IMR-90 (cell line): Measurements from ENCODE around the gene ABTB1. TPM values are rescaled to one million over a fixed set of nuclear protein-coding genes. Genes with fewer than 3 reads are reported as not detected.

Experiments used
- ATAC-seq: fragments of 200-7000 bp; cut with Tn5 transposase; 2 replicates; pipeline ENCODE4 v1.9.1; 2020; ENCODE audit warnings: low read depth, mild to moderate bottlenecking, moderate library complexity
- BruUV-seq: library from RNA; stranded (reverse); fragments of 400-500 nt; replicated peaks from 2 replicates; lab custom pipeline; 2021; lab: Mats Ljungman, UMichigan
- CTCF ChIA-PET: fragments of 300-600 bp; formaldehyde crosslinking; extraction: SDS; loops from one replicate; lab custom pipeline; 2021; ENCODE audit warnings: antibody characterized with exemption; lab: Yijun Ruan, JAX
- POLR2A ChIA-PET: fragments of 300-600 bp; sonication (Branson Sonifier 250); formaldehyde crosslinking; loops from one replicate; lab custom pipeline; 2022; ENCODE audit warnings: antibody characterized with exemption; ENCODE audit not compliant: unreplicated experiment; lab: Charles Lee
- DNase-seq: peaks from one replicate; pipeline ENCODE4 v3.0.0; 2013
- H2AFZ ChIP-seq: replicated peaks from 2 replicates; pipeline ENCODE3; 2013; ENCODE audit warnings: low read length, mild to moderate bottlenecking; ENCODE audit not compliant: poor library complexity
- H2AK5ac ChIP-seq: 2 replicates; pipeline ENCODE4 v1.6.1; 2013; ENCODE audit warnings: low read depth, low read length, inconsistent platforms
- H2AK9ac ChIP-seq: replicated peaks from 2 replicates; pipeline ENCODE3; 2013; ENCODE audit warnings: mild to moderate bottlenecking, low read depth, low read length, moderate library complexity; ENCODE audit not compliant: poor library complexity
- H2BK120ac ChIP-seq: 2 replicates; pipeline ENCODE4 v1.6.1; 2013; ENCODE audit warnings: low read depth, low read length, inconsistent platforms
- H2BK15ac ChIP-seq: 3 replicates; pipeline ENCODE4 v1.6.1; 2013; ENCODE audit warnings: low read depth, low read length, inconsistent platforms
- H2BK20ac ChIP-seq: 2 replicates; pipeline ENCODE4 v1.6.1; 2013; ENCODE audit warnings: low read depth, mild to moderate bottlenecking, inconsistent platforms, low read length, moderate library complexity
- H2BK5ac ChIP-seq: 2 replicates; pipeline ENCODE4 v1.6.1; 2013; ENCODE audit warnings: mild to moderate bottlenecking, low read depth, low read length, inconsistent platforms; ENCODE audit not compliant: poor library complexity, severe bottlenecking
- H3K14ac ChIP-seq: replicated peaks from 2 replicates; pipeline ENCODE4 v1.6.1; 2013; ENCODE audit warnings: low read depth, low read length, inconsistent platforms
- H3K18ac ChIP-seq: 2 replicates; pipeline ENCODE4 v1.6.1; 2013; ENCODE audit warnings: low read depth, low read length, control low read depth
- H3K23ac ChIP-seq: 2 replicates; pipeline ENCODE4 v1.6.1; 2013; ENCODE audit warnings: low read depth, low read length, inconsistent platforms
- H3K27ac ChIP-seq: 2 replicates; pipeline ENCODE4 v1.5.1; 2013; ENCODE audit warnings: mild to moderate bottlenecking, control low read depth, low read length; ENCODE audit not compliant: insufficient read depth
- H3K27me3 ChIP-seq: 2 replicates; pipeline ENCODE4 v1.6.1; 2013; ENCODE audit warnings: low read length; ENCODE audit not compliant: control insufficient read depth, insufficient read depth
- H3K36me3 ChIP-seq: 2 replicates; pipeline ENCODE4 v1.6.1; 2013; ENCODE audit warnings: low read length, mixed read lengths; ENCODE audit not compliant: control insufficient read depth, insufficient read depth
- H3K4ac ChIP-seq: 2 replicates; pipeline ENCODE4 v1.6.1; 2013; ENCODE audit warnings: low read depth, low read length, inconsistent platforms
- H3K4me1 ChIP-seq: 2 replicates; pipeline ENCODE4 v1.6.1; 2013; ENCODE audit warnings: low read length, mixed read lengths; ENCODE audit not compliant: control insufficient read depth, insufficient read depth
- H3K4me2 ChIP-seq: 2 replicates; pipeline ENCODE4 v1.6.1; 2013; ENCODE audit warnings: low read depth, mild to moderate bottlenecking, control low read depth, low read length, moderate library complexity
- H3K4me3 ChIP-seq: 2 replicates; pipeline ENCODE4 v1.5.1; 2013; ENCODE audit warnings: low read depth, mild to moderate bottlenecking, control low read depth, low read length, moderate library complexity; ENCODE audit not compliant: insufficient read depth
- H3K56ac ChIP-seq: 2 replicates; pipeline ENCODE4 v1.6.1; 2013; ENCODE audit warnings: low read length, inconsistent platforms; ENCODE audit not compliant: insufficient read depth; ENCODE audit errors: extremely low read depth
- H3K79me1 ChIP-seq, 2 experiments: 2 replicates each; pipeline ENCODE4 v1.6.1; 2013; ENCODE audit warnings: low read length in 2 of 2, inconsistent platforms in 1 of 2, low read depth in 1 of 2
- H3K9ac ChIP-seq: 2 replicates; pipeline ENCODE4 v1.6.1; 2013; ENCODE audit warnings: low read depth, low read length, control low read depth
- H3K9me1 ChIP-seq: 2 replicates; pipeline ENCODE4 v1.6.1; 2013; ENCODE audit warnings: low read length, inconsistent platforms; ENCODE audit not compliant: insufficient read depth
- H3K9me3 ChIP-seq: 2 replicates; pipeline ENCODE4 v1.6.1; 2013; ENCODE audit warnings: low read length; ENCODE audit not compliant: control insufficient read depth, insufficient read depth
- H4K20me1 ChIP-seq: 2 replicates; pipeline ENCODE4 v1.6.1; 2013; ENCODE audit warnings: low read length, inconsistent platforms; ENCODE audit not compliant: insufficient read depth
- H4K5ac ChIP-seq: 2 replicates; pipeline ENCODE4 v1.6.1; 2013; ENCODE audit warnings: mild to moderate bottlenecking, low read depth, low read length, control low read depth
- H4K8ac ChIP-seq, 2 experiments: 2 replicates each; pipeline ENCODE4 v1.6.1; 2013; ENCODE audit warnings: low read depth in 2 of 2, low read length in 2 of 2, control low read depth in 1 of 2, inconsistent platforms in 1 of 2
- H4K91ac ChIP-seq: 2 replicates; pipeline ENCODE4 v1.6.1; 2013; ENCODE audit warnings: low read depth, low read length, inconsistent platforms; ENCODE audit not compliant: insufficient read depth
- BHLHE40 ChIP-seq: fragments of 150-350 bp; IDR thresholded peaks from 2 replicates; pipeline ENCODE4 v1.6.1; 2016; ENCODE audit warnings: mild to moderate bottlenecking, low read depth, low read length
- CEBPB ChIP-seq: IDR thresholded peaks from 2 replicates; pipeline ENCODE4 v1.6.1; 2012; ENCODE audit warnings: low read depth, low read length, improper control_type of control experiment
- CHD1 ChIP-seq: IDR thresholded peaks from 2 replicates; pipeline ENCODE4 v1.6.1; 2012; ENCODE audit warnings: low read depth, low read length, improper control_type of control experiment
- FOS ChIP-seq: fragments of 150-350 bp; IDR thresholded peaks from 2 replicates; pipeline ENCODE4 v1.6.1; 2016; ENCODE audit warnings: low read depth, low read length
- MAFK ChIP-seq: IDR thresholded peaks from 2 replicates; pipeline ENCODE4 v1.6.1; 2012; ENCODE audit warnings: low read depth, low read length, improper control_type of control experiment
- MAZ ChIP-seq: IDR thresholded peaks from 2 replicates; pipeline ENCODE4 v1.6.1; 2012; ENCODE audit warnings: low read depth, mild to moderate bottlenecking, low read length, improper control_type of control experiment, moderate library complexity, borderline replicate concordance
- MXI1 ChIP-seq: IDR thresholded peaks from 2 replicates; pipeline ENCODE4 v1.6.1; 2012; ENCODE audit warnings: low read depth, mild to moderate bottlenecking, low read length, moderate library complexity, borderline replicate concordance
- NFE2L2 ChIP-seq: fragments of 150-350 bp; IDR thresholded peaks from 2 replicates; pipeline ENCODE4 v1.6.1; 2016; ENCODE audit warnings: low read depth, mild to moderate bottlenecking, low read length
- POLR2A ChIP-seq: IDR thresholded peaks from 2 replicates; pipeline ENCODE4 v1.6.1; 2012; ENCODE audit warnings: mild to moderate bottlenecking, low read depth, low read length
- RAD21 ChIP-seq: IDR thresholded peaks from 2 replicates; pipeline ENCODE4 v1.6.1; 2012; ENCODE audit warnings: low read length, improper control_type of control experiment
- RCOR1 ChIP-seq: IDR thresholded peaks from 2 replicates; pipeline ENCODE4 v1.6.1; 2012; ENCODE audit warnings: mild to moderate bottlenecking, low read length, improper control_type of control experiment; ENCODE audit not compliant: insufficient replicate concordance
- RFX5 ChIP-seq: IDR thresholded peaks from 2 replicates; pipeline ENCODE4 v1.8.0; 2012; ENCODE audit warnings: low read depth, mild to moderate bottlenecking, low read length, moderate library complexity
- SMC3 ChIP-seq: fragments of 150-350 bp; IDR thresholded peaks from 2 replicates; pipeline ENCODE4 v1.6.1; 2016; ENCODE audit warnings: low read depth, mild to moderate bottlenecking, antibody characterized with exemption, low read length, moderate library complexity
- WGBS, 2 experiments: methylation state at CpG; one replicate each; pipeline versions ENCODE4 v1.1.5 to v1.1.7; 2013; ENCODE audit warnings: missing lambda C conversion rate in 2 of 2; ENCODE audit not compliant: insufficient read length in 1 of 2; ENCODE audit errors: extremely low coverage in 2 of 2; 5-methylcytosine and 5-hydroxymethylcytosine counted together
- dilution Hi-C: fragments of 300-500 bp; cut with HindIII; formaldehyde crosslinking; loops from one replicate; pipeline ENCODE4 v1.14.3; 2018; ENCODE audit warnings: low sequenced_read_pairs; ENCODE audit not compliant: unreplicated experiment
- in situ Hi-C: fragments of 300-500 bp; cut with MboI; formaldehyde crosslinking; loops from 3 replicates; pipeline ENCODE4 v1.14.3; 2019; ENCODE audit warnings: low sequenced_read_pairs, inconsistent platforms, mixed read lengths
- intact Hi-C: fragments of 100-400 bp; cut with micrococcal nuclease; formaldehyde crosslinking; loops from 2 replicates; pipeline ENCODE4 v1.10.0; 2022
- polyA plus RNA-seq, 3 experiments: library from polyadenylated mRNA; depleted of rRNA; stranded (reverse); fragments of >200 nt; gene quantifications; 2 replicates each; pipeline ENCODE4 v1.2.3, GENCODE V29; 2012; ENCODE audit warnings: low replicate concordance in 1 of 3
- total RNA-seq: library from RNA; depleted of rRNA; stranded (reverse); fragments of >200 nt; gene quantifications from 2 replicates; pipeline ENCODE4 v1.2.3, GENCODE V29; 2012
- TF ChIP-seq, protein P1 (sequence below): fragments of 150-350 bp; IDR thresholded peaks from 2 replicates; pipeline ENCODE4 v1.6.1; 2017; ENCODE audit warnings: mild to moderate bottlenecking, antibody characterized with exemption, low read length, low read depth
- TF ChIP-seq, protein P2 (sequence below): fragments of 150-350 bp; IDR thresholded peaks from 2 replicates; pipeline ENCODE4 v1.6.1; 2016; ENCODE audit warnings: low read depth, mild to moderate bottlenecking, low read length, moderate library complexity, borderline replicate concordance
- TF ChIP-seq, protein P3 (sequence below): conservative IDR thresholded peaks from 2 replicates; pipeline ENCODE4 v1.5.1; 2012; ENCODE audit warnings: mild to moderate bottlenecking, low read depth, low read length, improper control_type of control experiment

The ABTB1 gene
- total and polyA plus RNA-seq, 2 of the 4 experiments (the other 2 are of a cell fraction): 3.2 to 23.0 TPM

DNA sequence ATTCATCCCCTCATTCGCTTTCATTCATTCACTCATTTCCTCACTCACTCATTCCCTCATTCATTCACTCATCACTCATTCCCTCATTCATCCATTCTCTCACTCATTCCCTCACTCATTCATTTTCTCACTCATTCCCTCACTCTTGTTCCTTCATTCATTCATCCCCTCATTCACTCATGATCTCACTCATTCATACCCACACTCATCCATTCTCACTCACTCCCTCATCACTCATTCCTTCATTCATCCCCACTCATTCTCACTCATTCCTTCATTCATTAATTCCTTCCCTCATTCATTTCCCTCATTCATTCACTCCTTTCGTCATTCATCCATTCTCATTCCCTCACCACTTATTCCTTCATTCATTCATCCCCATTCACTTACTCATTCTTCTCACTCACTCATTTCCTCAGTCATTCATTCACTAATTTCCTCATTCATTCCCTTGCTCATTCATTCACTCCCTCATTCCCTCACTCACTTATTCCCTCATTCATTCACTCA lies 14.5 kb downstream of the ABTB1 start:
- H3K27me3 ChIP-seq: no peaks in the 10 kb centered on the region
- no peak for ATAC-seq
- H3K4me1 ChIP-seq: peaks cover 26% of the 10 kb centered on the region
- no TSS peak for BruUV-seq
- no peak overlapping the region for H2AK5ac ChIP-seq
- no peak overlapping the region for H3K23ac ChIP-seq
- H4K91ac ChIP-seq: no peak overlapping the region
- H3K18ac ChIP-seq: no peak overlapping the region
- DNase-seq: no peak
- no peak overlapping the region for H2BK120ac ChIP-seq
- in situ Hi-C loops: no loop called here
- 0 out of 2 replicates have a peak, but pooled peaks cover 4% of the 10 kb centered on the region for H3K36me3 ChIP-seq
- H4K8ac ChIP-seq: no peak overlapping the region
- H4K20me1 ChIP-seq: no peaks in the 10 kb centered on the region
- H2AK9ac ChIP-seq: no peak overlapping the region
- no peak overlapping the region for H3K56ac ChIP-seq
- H3K9me1 ChIP-seq: peaks cover 27% of the 10 kb centered on the region
- TF ChIP-seq FOS (no peak), MXI1 (no peak), RCOR1 (no peak), SMC3 (no peak), CHD1 (no peak), MAZ (no peak), BHLHE40 (no peak), NFE2L2 (no peak), POLR2A (no peak), RFX5 (no peak), RAD21 (no peak), MAFK (no peak), CEBPB (no peak)
- TF ChIP-seq, protein P1, sequence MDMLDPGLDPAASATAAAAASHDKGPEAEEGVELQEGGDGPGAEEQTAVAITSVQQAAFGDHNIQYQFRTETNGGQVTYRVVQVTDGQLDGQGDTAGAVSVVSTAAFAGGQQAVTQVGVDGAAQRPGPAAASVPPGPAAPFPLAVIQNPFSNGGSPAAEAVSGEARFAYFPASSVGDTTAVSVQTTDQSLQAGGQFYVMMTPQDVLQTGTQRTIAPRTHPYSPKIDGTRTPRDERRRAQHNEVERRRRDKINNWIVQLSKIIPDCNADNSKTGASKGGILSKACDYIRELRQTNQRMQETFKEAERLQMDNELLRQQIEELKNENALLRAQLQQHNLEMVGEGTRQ: no peak
- TF ChIP-seq, protein P2, sequence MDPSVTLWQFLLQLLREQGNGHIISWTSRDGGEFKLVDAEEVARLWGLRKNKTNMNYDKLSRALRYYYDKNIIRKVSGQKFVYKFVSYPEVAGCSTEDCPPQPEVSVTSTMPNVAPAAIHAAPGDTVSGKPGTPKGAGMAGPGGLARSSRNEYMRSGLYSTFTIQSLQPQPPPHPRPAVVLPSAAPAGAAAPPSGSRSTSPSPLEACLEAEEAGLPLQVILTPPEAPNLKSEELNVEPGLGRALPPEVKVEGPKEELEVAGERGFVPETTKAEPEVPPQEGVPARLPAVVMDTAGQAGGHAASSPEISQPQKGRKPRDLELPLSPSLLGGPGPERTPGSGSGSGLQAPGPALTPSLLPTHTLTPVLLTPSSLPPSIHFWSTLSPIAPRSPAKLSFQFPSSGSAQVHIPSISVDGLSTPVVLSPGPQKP: no peak
- TF ChIP-seq, protein P3, sequence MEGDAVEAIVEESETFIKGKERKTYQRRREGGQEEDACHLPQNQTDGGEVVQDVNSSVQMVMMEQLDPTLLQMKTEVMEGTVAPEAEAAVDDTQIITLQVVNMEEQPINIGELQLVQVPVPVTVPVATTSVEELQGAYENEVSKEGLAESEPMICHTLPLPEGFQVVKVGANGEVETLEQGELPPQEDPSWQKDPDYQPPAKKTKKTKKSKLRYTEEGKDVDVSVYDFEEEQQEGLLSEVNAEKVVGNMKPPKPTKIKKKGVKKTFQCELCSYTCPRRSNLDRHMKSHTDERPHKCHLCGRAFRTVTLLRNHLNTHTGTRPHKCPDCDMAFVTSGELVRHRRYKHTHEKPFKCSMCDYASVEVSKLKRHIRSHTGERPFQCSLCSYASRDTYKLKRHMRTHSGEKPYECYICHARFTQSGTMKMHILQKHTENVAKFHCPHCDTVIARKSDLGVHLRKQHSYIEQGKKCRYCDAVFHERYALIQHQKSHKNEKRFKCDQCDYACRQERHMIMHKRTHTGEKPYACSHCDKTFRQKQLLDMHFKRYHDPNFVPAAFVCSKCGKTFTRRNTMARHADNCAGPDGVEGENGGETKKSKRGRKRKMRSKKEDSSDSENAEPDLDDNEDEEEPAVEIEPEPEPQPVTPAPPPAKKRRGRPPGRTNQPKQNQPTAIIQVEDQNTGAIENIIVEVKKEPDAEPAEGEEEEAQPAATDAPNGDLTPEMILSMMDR: no peak
- dilution Hi-C loops: no loop called here
- peaks cover 0 to 26% of the 10 kb centered on the region in 2 experiments; a peak in 2 of 4 replicates for H3K79me1 ChIP-seq
- H3K14ac ChIP-seq: no peak overlapping the region
- ChIA-PET CTCF (no interaction called here), POLR2A (no interaction called here)
- no peak overlapping the region; the same call in 1 of the 2 replicates for H3K4ac ChIP-seq
- no peak overlapping the region for H3K27ac ChIP-seq
- intact Hi-C loops: no loop called here
- WGBS, 2 experiments: 89 to 100% methylated on average over 2 of the region's 2 CpGs
- H2BK15ac ChIP-seq: no peak overlapping the region
- no peak overlapping the region for H3K4me2 ChIP-seq
- H3K9me3 ChIP-seq: no peaks in the 10 kb centered on the region
- no peak overlapping the region for H3K9ac ChIP-seq
- H2BK20ac ChIP-seq: no peak overlapping the region
- no peak overlapping the region for H2BK5ac ChIP-seq
- no peak overlapping the region for H4K5ac ChIP-seq
- H3K4me3 ChIP-seq: no peak overlapping the region
- H2AFZ ChIP-seq: no peak overlapping the region
